Erythroblast (primary cell): ENCODE measurements around the gene OR56A3.

Experiments
- GATA1 ChIP-seq: IDR thresholded peaks from 2 replicates; pipeline ENCODE4 v1.6.1; 2011; ENCODE audit warnings: low read depth, mild to moderate bottlenecking, control low read depth, low read length, moderate library complexity
- POLR2A ChIP-seq: IDR thresholded peaks from 2 replicates; pipeline ENCODE4 v1.6.1; 2011; ENCODE audit warnings: mild to moderate bottlenecking, low read length

- TF ChIP-seq POLR2A (no peak), GATA1 (no peak)
These were observed 18.3 kb upstream of the OR56A3 start for GRCh38 chr11:5923794-5924193.
